ENCODE data around the gene CTNNA3. TPM values are rescaled to one million over a fixed set of nuclear protein-coding genes. Genes with fewer than 3 reads are reported as not detected.
"Not testable (repeated sequence)": the region's sequence is repeated elsewhere in the genome, so short reads cannot be mapped to it uniquely, and the experiment has no call there.

The CTNNA3 gene
- total RNA-seq, 1 experiment from 2014 or later = not detected

- no peak for TF ChIP-seq CTCF (IDR thresholded peaks at IDR 0.05; ENCODE audit: unreplicated experiment)
- no peak for DNase-seq
- Mint-ChIP-seq H3K9me3 (ENCODE audit: low read depth, unreplicated experiment) (peaks cover 7% of the 10 kb centered on the region), H3K4me1 (ENCODE audit: low read depth, unreplicated experiment) (no peaks in the 10 kb centered on the region), H3K27ac (ENCODE audit: unreplicated experiment) (no peak overlapping the region), H3K27me3 (ENCODE audit: unreplicated experiment) (no peaks in the 10 kb centered on the region), H3K4me3 (ENCODE audit: low read depth, unreplicated experiment) (no peak overlapping the region), H3K36me3 (ENCODE audit: insufficient read depth, unreplicated experiment) (no peaks in the 10 kb centered on the region)
- intact Hi-C loops (cut with micrococcal nuclease; ENCODE audit: unreplicated experiment) = no loop called here
- no TSS peak for BruUV-seq (replicated peaks)
- CTCF ChIA-PET = no interaction called here
These were observed 1329.8 kb downstream of the CTNNA3 start for GRCh38 chr10:66366163-66366562.

- Mint-ChIP-seq H3K27me3 (ENCODE audit: unreplicated experiment) (no peaks in the 10 kb centered on the region), H3K9me3 (ENCODE audit: low read depth, unreplicated experiment) (peaks cover 9% of the 10 kb centered on the region), H3K36me3 (ENCODE audit: insufficient read depth, unreplicated experiment) (no peaks in the 10 kb centered on the region), H3K4me1 (ENCODE audit: low read depth, unreplicated experiment) (no peaks in the 10 kb centered on the region), H3K4me3 (ENCODE audit: low read depth, unreplicated experiment) (no peak overlapping the region), H3K27ac (ENCODE audit: unreplicated experiment) (no peak overlapping the region)
- CTCF ChIA-PET = no interaction called here
- TF ChIP-seq CTCF (IDR thresholded peaks at IDR 0.05; ENCODE audit: unreplicated experiment) = no peak
- DNase-seq = no peak
- intact Hi-C loops (cut with micrococcal nuclease; ENCODE audit: unreplicated experiment) = no loop called here
- no TSS peak for BruUV-seq (replicated peaks)
These were observed 1330.3 kb downstream of the CTNNA3 start for GRCh38 chr10:66365686-66366085.

GRCh38 chr10:66362522-66362921 is 1333.5 kb downstream of the CTNNA3 start:
- no peak overlapping the region for H3K4me3 Mint-ChIP-seq (ENCODE audit: low read depth, unreplicated experiment)
- intact Hi-C loops (cut with micrococcal nuclease; ENCODE audit: unreplicated experiment) = no loop called here

GRCh38 chr10:66353822-66354221 is 1342.2 kb downstream of the CTNNA3 start:
- H3K27ac Mint-ChIP-seq (ENCODE audit: unreplicated experiment); H3K4me3 Mint-ChIP-seq (ENCODE audit: low read depth, unreplicated experiment); H3K9me3 Mint-ChIP-seq (ENCODE audit: low read depth, unreplicated experiment); H3K4me1 Mint-ChIP-seq (ENCODE audit: low read depth, unreplicated experiment); DNase-seq; intact Hi-C loops (cut with micrococcal nuclease; ENCODE audit: unreplicated experiment); BruUV-seq (replicated peaks); CTCF ChIA-PET; H3K27me3 Mint-ChIP-seq (ENCODE audit: unreplicated experiment); H3K36me3 Mint-ChIP-seq (ENCODE audit: insufficient read depth, unreplicated experiment): not testable (repeated sequence)

More at GRCh38 chr10:66362522-66362921, 1333.5 kb downstream of the CTNNA3 start:
- BruUV-seq (replicated peaks) = no TSS peak
- no peak for TF ChIP-seq CTCF (IDR thresholded peaks at IDR 0.05; ENCODE audit: unreplicated experiment)
- Mint-ChIP-seq H3K4me1 (ENCODE audit: low read depth, unreplicated experiment) (no peaks in the 10 kb centered on the region), H3K9me3 (ENCODE audit: low read depth, unreplicated experiment) (peaks cover 7% of the 10 kb centered on the region), H3K27me3 (ENCODE audit: unreplicated experiment) (no peaks in the 10 kb centered on the region), H3K27ac (ENCODE audit: unreplicated experiment) (no peak overlapping the region), H3K36me3 (ENCODE audit: insufficient read depth, unreplicated experiment) (no peaks in the 10 kb centered on the region)
- no peak for DNase-seq
- CTCF ChIA-PET = interaction anchor here (0.6 kb wide), 1 partner anchor 22 kb away, joined by 4 read pairs; no protein-coding TSS in a partner anchor

GRCh38 chr10:66353422-66353821 is 1342.6 kb downstream of the CTNNA3 start:
- no peaks in the 10 kb centered on the region for H3K4me1 Mint-ChIP-seq (ENCODE audit: low read depth, unreplicated experiment)
- H3K36me3 Mint-ChIP-seq (ENCODE audit: insufficient read depth, unreplicated experiment) = no peaks in the 10 kb centered on the region
- no TSS peak for BruUV-seq (replicated peaks)
- TF ChIP-seq CTCF (IDR thresholded peaks at IDR 0.05; ENCODE audit: unreplicated experiment) = no peak
- no peak for DNase-seq
- H3K4me3 Mint-ChIP-seq (ENCODE audit: low read depth, unreplicated experiment) = no peak overlapping the region
- CTCF ChIA-PET = no interaction called here
- intact Hi-C loops (cut with micrococcal nuclease; ENCODE audit: unreplicated experiment) = no loop called here
- no peaks in the 10 kb centered on the region for H3K27me3 Mint-ChIP-seq (ENCODE audit: unreplicated experiment)
- peaks cover 3% of the 10 kb centered on the region for H3K9me3 Mint-ChIP-seq (ENCODE audit: low read depth, unreplicated experiment)
- H3K27ac Mint-ChIP-seq (ENCODE audit: unreplicated experiment) = no peak overlapping the region
